ENCODE measurements around the gene GPR141.

GRCh38 chr7:37698276-37698675 is 14.7 kb downstream of the GPR141 start:
- TF ChIP-seq SUZ12 (IDR thresholded peaks at IDR 0.05; ENCODE audit: extremely low read depth, insufficient read depth, insufficient read length) (no peak), YY1 (IDR thresholded peaks at IDR 0.05; ENCODE audit: insufficient read depth, insufficient read length) (no peak)

All from NT2/D1 (cell line).